Panc1 (cell line): Measurements from ENCODE around the gene SH3BP2. TPM values are rescaled to one million over a fixed set of nuclear protein-coding genes. Genes with fewer than 3 reads are reported as not detected.

Experiments
- ATAC-seq: fragments of 200-7000 bp; cut with Tn5 transposase; 2 replicates; pipeline ENCODE4 v1.9.1; 2020; ENCODE audit warnings: mild to moderate bottlenecking, moderate library complexity
- BruUV-seq: library from RNA; stranded (reverse); fragments of 400-500 nt; replicated peaks from 2 replicates; lab custom pipeline; 2021; lab: Mats Ljungman, UMichigan
- CTCF ChIA-PET: fragments of 300-600 bp; sonication (Branson Sonifier 250); formaldehyde crosslinking; loops from one replicate; lab custom pipeline; 2022; ENCODE audit warnings: antibody characterized with exemption; lab: Charles Lee
- POLR2A ChIA-PET: fragments of 300-600 bp; sonication (Branson Sonifier 250); formaldehyde crosslinking; loops from one replicate; lab custom pipeline; 2022; ENCODE audit warnings: antibody characterized with exemption; lab: Charles Lee
- DNase-seq: peaks from one replicate; pipeline ENCODE4 v3.0.0-alpha.2; 2010; ENCODE audit warnings: low read depth, low spot score
- H3K27ac ChIP-seq: 2 replicates; pipeline ENCODE4 v1.5.1; 2011; ENCODE audit warnings: mild to moderate bottlenecking, low read length, inconsistent platforms
- H3K27me3 ChIP-seq: fragments of 200-500 bp; sonication (Bioruptor generic); 2 replicates; pipeline ENCODE4 v1.6.0; 2014; ENCODE audit warnings: low read length, inconsistent platforms; ENCODE audit not compliant: control insufficient read depth, insufficient read depth
- H3K36me3 ChIP-seq: fragments of 200-500 bp; sonication (Bioruptor generic); 2 replicates; pipeline ENCODE4 v1.5.1; 2014; ENCODE audit warnings: inconsistent platforms, mild to moderate bottlenecking, low read length, moderate library complexity; ENCODE audit not compliant: control insufficient read depth, insufficient read depth
- H3K4me1 ChIP-seq: 2 replicates; pipeline ENCODE4 v1.5.1; 2011; ENCODE audit warnings: inconsistent platforms, mild to moderate bottlenecking, low read length, moderate library complexity; ENCODE audit not compliant: control insufficient read depth, insufficient read depth
- H3K4me3 ChIP-seq, 2 experiments: 2 replicates each; pipeline ENCODE4 v1.5.1; 2011 to 2012; ENCODE audit warnings: low read depth in 2 of 2, low read length in 2 of 2, mild to moderate bottlenecking in 2 of 2, inconsistent platforms in 1 of 2, moderate library complexity in 1 of 2
- H3K9me3 ChIP-seq: fragments of 200-500 bp; sonication (Bioruptor generic); 2 replicates; pipeline ENCODE4 v1.5.1; 2014; ENCODE audit warnings: low read depth, mild to moderate bottlenecking, inconsistent platforms, low read length, moderate library complexity; ENCODE audit not compliant: control insufficient read depth, insufficient read depth
- CTCF ChIP-seq: fragments of 450-650 bp; IDR thresholded peaks from 2 replicates; pipeline ENCODE4 v1.5.1; 2017; ENCODE audit warnings: mild to moderate bottlenecking
- POLR2AphosphoS5 ChIP-seq: IDR thresholded peaks from 2 replicates; pipeline ENCODE4 v1.6.1; 2012; ENCODE audit warnings: mild to moderate bottlenecking, low read depth, low read length, moderate library complexity
- REST ChIP-seq, 2 experiments: IDR thresholded peaks; 2 replicates each; pipeline ENCODE4 v1.6.1; 2011 to 2012; ENCODE audit warnings: low read depth in 2 of 2, control low read depth in 1 of 2, low read length in 1 of 2, mild to moderate bottlenecking in 1 of 2, moderate library complexity in 1 of 2; ENCODE audit not compliant: insufficient read depth in 1 of 2
- SIN3A ChIP-seq: IDR thresholded peaks from 2 replicates; pipeline ENCODE4 v1.6.1; 2012; ENCODE audit warnings: low read depth, mild to moderate bottlenecking, low read length, moderate library complexity, borderline replicate concordance; ENCODE audit not compliant: insufficient read depth
- TCF7L2 ChIP-seq: IDR thresholded peaks from 2 replicates; pipeline ENCODE4 v1.6.1; 2011; ENCODE audit warnings: mild to moderate bottlenecking, low read depth, low read length, inconsistent platforms
- in situ Hi-C: cut with HindIII; loops from 2 replicates; pipeline ENCODE4 v1.10.0; 2016; ENCODE audit warnings: low sequenced_read_pairs, low pct_unique_long_range_greater_than_20kb
- intact Hi-C: fragments of 100-400 bp; cut with micrococcal nuclease; formaldehyde crosslinking; loops from one replicate; pipeline ENCODE4 v1.10.0; 2022; ENCODE audit not compliant: unreplicated experiment
- total RNA-seq: library from RNA; stranded (reverse); gene quantifications from one replicate; pipeline ENCODE4 v1.2.1, GENCODE V29; 2021; ENCODE audit not compliant: unreplicated experiment

Gene SH3BP2
- total RNA-seq, 1 experiment from 2014 or later = 93.4 TPM

GRCh38 chr4:2797545-2798305 is 4.8 kb downstream of the SH3BP2 start:
- Histone ChIP-seq H3K9me3 (no peaks in the 10 kb centered on the region), H3K27ac (peak overlapping the region; percentile 89), H3K4me3 (peak overlapping the region in 1 of 2 experiments; percentile 57; a peak in 2 of 4 replicates), H3K36me3 (no peaks in the 10 kb centered on the region), H3K27me3 (no peaks in the 10 kb centered on the region), H3K4me1 (peaks cover 69% of the 10 kb centered on the region)
- TF ChIP-seq POLR2AphosphoS5 (no peak), SIN3A (no peak), TCF7L2 (no peak), CTCF (no peak), REST (IDR thresholded peaks at IDR 0.05; ENCODE audit: insufficient read depth in 1 of 2, low read depth in 2 of 2, low read length in 1 of 2) (no peak)
- DNase-seq (no peak), ATAC-seq (no peak)
- intact Hi-C loops = loop anchor here (10.0 kb wide), 1 partner anchor 137 kb away; no protein-coding TSS in a partner anchor
- BruUV-seq = no TSS peak
- POLR2A ChIA-PET = no interaction called here
- CTCF ChIA-PET = no interaction called here
- in situ Hi-C loops = no loop called here

GRCh38 chr4:2798399-2799223 is 5.7 kb downstream of the SH3BP2 start:
- in situ Hi-C loops = no loop called here
- H3K4me1 ChIP-seq = peaks cover 76% of the 10 kb centered on the region
- H3K27me3 ChIP-seq = no peaks in the 10 kb centered on the region
- H3K4me3 ChIP-seq = peak overlapping the region; percentile 29 to 57
- no peaks in the 10 kb centered on the region for H3K36me3 ChIP-seq
- intact Hi-C loops = loop anchor here (10.0 kb wide), 1 partner anchor 136 kb away; no protein-coding TSS in a partner anchor
- no peaks in the 10 kb centered on the region for H3K9me3 ChIP-seq
- DNase-seq = no peak
- H3K27ac ChIP-seq = peak overlapping the region; percentile 89
- TF ChIP-seq REST (IDR thresholded peaks at IDR 0.05; ENCODE audit: insufficient read depth in 1 of 2, low read depth in 2 of 2, low read length in 1 of 2) = no peak
- TF ChIP-seq POLR2AphosphoS5 = 0 out of 2 replicates have a peak, but pooled peaks have one; percentile 14
- no peak for TF ChIP-seq SIN3A
- TF ChIP-seq CTCF = no peak
- ChIA-PET CTCF (no interaction called here), POLR2A (no interaction called here)
- BruUV-seq = no TSS peak
- peak; percentile 48 for ATAC-seq
